Psoas muscle (tissue), 8 donors: ENCODE results near the gene GRHL3. TPM values are rescaled to one million over a fixed set of nuclear protein-coding genes. Genes with fewer than 3 reads are reported as not detected.

ENCODE experiments used
- ATAC-seq, 4 donors: fragments of 200-7000 bp; cut with Tn5 transposase; one replicate each; pipeline ENCODE4 v1.9.1; 2020; ENCODE audit warnings: moderate library complexity in 3 of 4, mild to moderate bottlenecking in 2 of 4
- DNase-seq, 2 donors: peaks; one replicate each; pipeline ENCODE4 v3.0.0-alpha.2; 2020
- H3K27ac ChIP-seq: fragments of 200-600 bp; one replicate; pipeline ENCODE4 v1.8.0; 2022
- H3K27me3 ChIP-seq, 3 donors: fragments of 200-600 bp in 1 of 3; one replicate each; pipeline versions ENCODE4 v1.6.1 to v1.8.0; 2013 to 2022; ENCODE audit warnings: low read length in 2 of 3, mild to moderate bottlenecking in 2 of 3, moderate library complexity in 1 of 3; ENCODE audit not compliant: insufficient read depth in 3 of 3
- H3K36me3 ChIP-seq, 2 donors: fragments of 200-600 bp in 1 of 2; one replicate each; pipeline versions ENCODE4 v1.6.1 to v1.8.0; 2013 to 2022; ENCODE audit warnings: low read depth in 1 of 2, mild to moderate bottlenecking in 1 of 2, moderate library complexity in 1 of 2; ENCODE audit not compliant: insufficient read depth in 1 of 2
- H3K4me1 ChIP-seq: fragments of 200-600 bp; one replicate; pipeline ENCODE4 v1.8.0; 2022
- H3K4me3 ChIP-seq: fragments of 200-600 bp; one replicate; pipeline ENCODE4 v1.8.0; 2022; ENCODE audit warnings: mild to moderate bottlenecking
- H3K9me3 ChIP-seq: fragments of 200-600 bp; one replicate; pipeline ENCODE4 v1.8.0; 2022
- WGBS, 3 donors: extraction: QIAGEN DNeasy Blood & Tissue Kit; methylation state at CpG; one replicate each; pipeline versions ENCODE4 v1.1.6 to v1.1.7; 2013; 5-methylcytosine and 5-hydroxymethylcytosine counted together
- intact Hi-C, 2 donors: fragments of 100-400 bp; cut with DNase I; formaldehyde crosslinking; loops; one replicate each; pipeline versions ENCODE4 v1.11.0 to v1.14.2; 2022
- polyA plus RNA-seq, 3 donors: library from polyadenylated mRNA; stranded (reverse); fragments of 200-250 nt; gene quantifications; one replicate each; pipeline ENCODE4 v1.2.3, GENCODE V29; 2013
- total RNA-seq, 4 donors: library from RNA; stranded (reverse); fragmentation: NEBNext Ultra II Directional in 2 of 4; extraction: Animal tissue kit (Norgen Biotek cat#: 25700) in 2 of 4; gene quantifications; one replicate each; pipeline versions ENCODE4 v1.2.1 to v1.2.4, GENCODE V29; 2021 to 2023
- TF ChIP-seq, protein P1 (sequence below): fragments of 200-600 bp; IDR thresholded peaks from one replicate; pipeline ENCODE4 v1.8.0; 2022; ENCODE audit warnings: antibody characterized with exemption
- donor health status: healthy with polysubstance abuse.
- donor health status: DM: no; HTN: no; CAD: no; lungs with moderate emphysema.
- donor health status: Bipolar disorder and iron deficiency.
- donor health status: healthy.
- donor health status: DM: yes; HTN: yes; CAD: no.
- donor health status: DM: no; HTN: no; CAD: no.
- donor health status: DM: no; HTN: no; CAD: no.
- donor health status: DM: yes; HTN: yes; CAD: no.

GRHL3 gene
- total and polyA plus RNA-seq, 7 donors = 0.08 to 0.30 TPM; not detected in 5

DNA sequence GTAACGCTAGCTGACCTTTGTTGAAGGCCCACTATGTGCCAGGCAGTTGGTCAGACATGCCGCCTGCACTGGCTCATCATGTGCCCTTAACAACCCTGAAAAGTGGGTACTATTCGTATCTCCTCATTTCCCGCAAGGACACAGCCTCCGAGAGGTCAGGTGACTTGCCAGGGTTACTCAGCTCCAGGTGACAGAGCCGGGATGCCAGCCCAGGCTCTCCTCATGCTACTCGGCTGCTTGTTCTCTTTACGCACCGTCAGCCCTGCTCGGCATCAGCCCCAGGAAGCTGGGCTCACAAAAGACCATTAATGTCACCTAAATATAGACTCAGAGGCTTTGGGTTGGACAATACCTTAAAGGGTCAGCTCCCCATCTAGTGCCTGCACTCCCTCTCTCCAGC, 29.0 kb downstream of the GRHL3 start:
- Histone ChIP-seq H3K4me3 (no peak overlapping the region), H3K27ac (no peak overlapping the region), H3K36me3 (no peaks in the 10 kb centered on the region), H3K9me3 (no peaks in the 10 kb centered on the region), H3K4me1 (no peaks in the 10 kb centered on the region), H3K27me3 (no peaks in the 10 kb centered on the region)
- ATAC-seq (no peak), DNase-seq (peak in 1 of 2 donors; percentile 39)
- intact Hi-C loops = no loop called here
- 82 to 85% (median 83%) methylated on average over 10 of the region's 10 CpGs for WGBS, 3 donors
- TF ChIP-seq, protein P1, sequence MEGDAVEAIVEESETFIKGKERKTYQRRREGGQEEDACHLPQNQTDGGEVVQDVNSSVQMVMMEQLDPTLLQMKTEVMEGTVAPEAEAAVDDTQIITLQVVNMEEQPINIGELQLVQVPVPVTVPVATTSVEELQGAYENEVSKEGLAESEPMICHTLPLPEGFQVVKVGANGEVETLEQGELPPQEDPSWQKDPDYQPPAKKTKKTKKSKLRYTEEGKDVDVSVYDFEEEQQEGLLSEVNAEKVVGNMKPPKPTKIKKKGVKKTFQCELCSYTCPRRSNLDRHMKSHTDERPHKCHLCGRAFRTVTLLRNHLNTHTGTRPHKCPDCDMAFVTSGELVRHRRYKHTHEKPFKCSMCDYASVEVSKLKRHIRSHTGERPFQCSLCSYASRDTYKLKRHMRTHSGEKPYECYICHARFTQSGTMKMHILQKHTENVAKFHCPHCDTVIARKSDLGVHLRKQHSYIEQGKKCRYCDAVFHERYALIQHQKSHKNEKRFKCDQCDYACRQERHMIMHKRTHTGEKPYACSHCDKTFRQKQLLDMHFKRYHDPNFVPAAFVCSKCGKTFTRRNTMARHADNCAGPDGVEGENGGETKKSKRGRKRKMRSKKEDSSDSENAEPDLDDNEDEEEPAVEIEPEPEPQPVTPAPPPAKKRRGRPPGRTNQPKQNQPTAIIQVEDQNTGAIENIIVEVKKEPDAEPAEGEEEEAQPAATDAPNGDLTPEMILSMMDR = no peak

DNA sequence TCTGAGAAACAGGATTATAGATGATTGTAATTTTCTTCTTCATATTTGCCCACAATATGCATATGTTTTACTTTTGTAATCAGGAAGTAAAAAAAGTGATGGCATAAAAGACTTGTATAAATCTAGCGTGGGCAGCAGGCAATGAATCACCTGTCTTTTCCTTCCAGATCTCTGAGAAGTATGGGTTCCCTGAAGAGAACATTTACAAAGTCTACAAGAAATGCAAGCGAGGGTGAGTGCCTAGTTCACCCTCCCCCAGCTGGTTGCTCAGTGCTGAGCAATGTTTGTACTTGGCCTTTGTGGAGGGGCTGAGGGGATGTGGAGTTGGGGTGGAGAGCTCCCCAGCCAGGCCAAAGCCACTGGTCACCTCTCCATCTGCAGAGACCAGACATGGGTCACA, 30.7 kb downstream of the GRHL3 start:
- TF ChIP-seq, protein P1 = no peak

DNA sequence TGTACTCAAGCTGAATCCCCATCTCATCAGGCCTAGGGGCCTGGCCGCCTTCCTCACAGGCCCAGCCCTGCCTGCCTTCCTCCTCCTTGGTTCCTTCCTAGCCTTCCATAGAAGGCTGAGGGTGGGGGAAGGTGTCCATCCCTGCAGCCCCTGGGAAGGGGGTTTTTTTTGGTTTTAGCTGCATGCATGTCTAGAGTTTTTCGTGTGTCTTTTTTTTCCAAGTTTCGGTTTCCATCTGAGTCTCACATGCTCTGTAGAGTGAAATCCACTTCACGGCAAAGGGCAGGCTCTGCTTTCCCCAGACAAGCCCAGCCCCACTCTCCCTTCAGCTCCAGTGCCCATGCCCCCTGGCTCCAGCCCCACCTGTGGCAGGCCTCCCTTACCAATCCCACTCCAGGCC, 32.1 kb downstream of the GRHL3 start:
- Histone ChIP-seq H3K27ac (no peak overlapping the region), H3K4me1 (no peaks in the 10 kb centered on the region), H3K4me3 (no peak overlapping the region), H3K27me3 (no peaks in the 10 kb centered on the region), H3K9me3 (no peaks in the 10 kb centered on the region), H3K36me3 (no peaks in the 10 kb centered on the region)
- 90 to 95% (median 91%) methylated on average over 4 of the region's 4 CpGs for WGBS, 3 donors
- DNase-seq (no peak), ATAC-seq (no peak)
- TF ChIP-seq, protein P1 = no peak
- intact Hi-C loops = no loop called here

More for the DNA sequence above, 30.7 kb downstream of the GRHL3 start:
- 85 to 91% (median 91%) methylated on average over 2 of the region's 2 CpGs for WGBS, 3 donors
- intact Hi-C loops = no loop called here
- H3K4me3 ChIP-seq = no peak overlapping the region
- no peaks in the 10 kb centered on the region for H3K27me3 ChIP-seq
- no peak for ATAC-seq
- H3K36me3 ChIP-seq = no peaks in the 10 kb centered on the region
- no peaks in the 10 kb centered on the region for H3K9me3 ChIP-seq
- no peaks in the 10 kb centered on the region for H3K4me1 ChIP-seq
- H3K27ac ChIP-seq = no peak overlapping the region
- no peak for DNase-seq

DNA sequence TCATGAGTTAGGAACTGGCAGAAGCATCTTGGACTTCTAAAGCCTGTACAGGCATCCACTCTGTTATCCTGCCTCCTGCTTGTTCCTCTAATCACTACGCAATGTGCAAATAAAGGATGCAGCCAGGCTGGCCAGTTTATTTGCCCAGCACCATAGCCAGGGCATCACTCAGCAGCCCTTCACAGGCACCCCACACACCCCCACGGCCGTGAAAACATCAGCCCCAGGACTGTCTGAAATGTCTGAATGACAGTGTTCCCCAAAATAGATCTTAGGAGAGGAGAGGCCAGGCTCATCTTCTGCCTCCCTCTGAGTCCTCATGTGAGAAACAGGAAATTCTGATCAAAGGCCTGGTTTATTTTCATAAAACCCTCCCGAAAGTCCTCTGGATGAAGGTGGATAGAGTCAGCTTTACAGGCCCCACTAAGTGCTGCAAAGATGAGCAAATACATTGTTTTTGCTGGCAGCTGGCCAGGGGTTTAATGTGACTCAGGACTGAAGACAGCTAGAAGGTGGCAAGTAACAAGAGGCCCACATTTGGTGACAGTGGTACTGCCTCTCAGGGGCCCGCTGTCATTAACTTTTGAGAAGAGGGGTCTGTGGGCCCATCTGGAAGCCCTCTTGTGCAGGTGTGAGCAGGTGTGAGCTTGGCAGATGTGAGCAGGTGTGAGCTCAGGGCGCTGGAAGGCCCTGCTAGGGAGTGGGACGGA, 32.9 kb downstream of the GRHL3 start:
- no peaks in the 10 kb centered on the region for H3K9me3 ChIP-seq
- no peaks in the 10 kb centered on the region for H3K36me3 ChIP-seq
- no peak for DNase-seq
- no peaks in the 10 kb centered on the region for H3K4me1 ChIP-seq
- TF ChIP-seq, protein P1 = no peak
- no peak overlapping the region for H3K4me3 ChIP-seq
- intact Hi-C loops = no loop called here
- ATAC-seq = peak in 2 of 4 donors; percentile 40 to 43
- no peak overlapping the region for H3K27ac ChIP-seq
- 67 to 71% (median 70%) methylated on average over 7 of the region's 7 CpGs for WGBS, 3 donors
- no peaks in the 10 kb centered on the region for H3K27me3 ChIP-seq
